ENCODE measurements around the gene LZTS2. TPM values are rescaled to one million over a fixed set of nuclear protein-coding genes. Genes with fewer than 3 reads are reported as not detected.

LZTS2 gene
- total RNA-seq, 1 donor from 2014 or later: 56.7 TPM

- no peak for DNase-seq
- Mint-ChIP-seq H3K4me1 (ENCODE audit: low read depth, unreplicated experiment) (peaks cover 6% of the 10 kb centered on the region), H3K9me3 (ENCODE audit: unreplicated experiment) (peaks cover 6% of the 10 kb centered on the region), H3K4me3 (ENCODE audit: unreplicated experiment) (no peak overlapping the region), H3K36me3 (ENCODE audit: unreplicated experiment) (no peaks in the 10 kb centered on the region), H3K27ac (ENCODE audit: unreplicated experiment) (no peak overlapping the region), H3K27me3 (ENCODE audit: unreplicated experiment) (peaks cover 5% of the 10 kb centered on the region)
- TF ChIP-seq CTCF (IDR thresholded peaks at IDR 0.05; ENCODE audit: partially characterized antibody, unreplicated experiment): no peak
Observed at GRCh38 chr10:100965820-100966219, 33.8 kb upstream of the LZTS2 start.

GRCh38 chr10:100966887-100967286 is 32.7 kb upstream of the LZTS2 start:
- Mint-ChIP-seq H3K9me3 (ENCODE audit: unreplicated experiment) (peaks cover 8% of the 10 kb centered on the region), H3K4me3 (ENCODE audit: unreplicated experiment) (no peak overlapping the region), H3K27me3 (ENCODE audit: unreplicated experiment) (peaks cover 5% of the 10 kb centered on the region), H3K36me3 (ENCODE audit: unreplicated experiment) (no peaks in the 10 kb centered on the region), H3K27ac (ENCODE audit: unreplicated experiment) (no peak overlapping the region), H3K4me1 (ENCODE audit: low read depth, unreplicated experiment) (peaks cover 13% of the 10 kb centered on the region)
- no peak for TF ChIP-seq CTCF (IDR thresholded peaks at IDR 0.05; ENCODE audit: partially characterized antibody, unreplicated experiment)
- DNase-seq: no peak

- H3K27ac Mint-ChIP-seq (ENCODE audit: unreplicated experiment): no peak overlapping the region
- peaks cover 8% of the 10 kb centered on the region for H3K9me3 Mint-ChIP-seq (ENCODE audit: unreplicated experiment)
- no peaks in the 10 kb centered on the region for H3K36me3 Mint-ChIP-seq (ENCODE audit: unreplicated experiment)
- peaks cover 13% of the 10 kb centered on the region for H3K4me1 Mint-ChIP-seq (ENCODE audit: low read depth, unreplicated experiment)
- DNase-seq: no peak
- H3K27me3 Mint-ChIP-seq (ENCODE audit: unreplicated experiment): peaks cover 5% of the 10 kb centered on the region
- TF ChIP-seq CTCF (IDR thresholded peaks at IDR 0.05; ENCODE audit: partially characterized antibody, unreplicated experiment): no peak
- no peak overlapping the region for H3K4me3 Mint-ChIP-seq (ENCODE audit: unreplicated experiment)
Observed at GRCh38 chr10:100967332-100967731, 32.3 kb upstream of the LZTS2 start.

- peaks cover 8% of the 10 kb centered on the region for H3K9me3 Mint-ChIP-seq (ENCODE audit: unreplicated experiment)
- H3K4me1 Mint-ChIP-seq (ENCODE audit: low read depth, unreplicated experiment): peaks cover 13% of the 10 kb centered on the region
- TF ChIP-seq CTCF (IDR thresholded peaks at IDR 0.05; ENCODE audit: partially characterized antibody, unreplicated experiment): no peak
- no peak for DNase-seq
- no peaks in the 10 kb centered on the region for H3K36me3 Mint-ChIP-seq (ENCODE audit: unreplicated experiment)
- H3K4me3 Mint-ChIP-seq (ENCODE audit: unreplicated experiment): peak overlapping the region; percentile 72
- H3K27me3 Mint-ChIP-seq (ENCODE audit: unreplicated experiment): peaks cover 8% of the 10 kb centered on the region
- H3K27ac Mint-ChIP-seq (ENCODE audit: unreplicated experiment): peak overlapping the region; percentile 77
Observed at GRCh38 chr10:100968062-100968736, 31.4 kb upstream of the LZTS2 start.

- H3K4me3 Mint-ChIP-seq (ENCODE audit: unreplicated experiment): peak overlapping the region; percentile 72
- peaks cover 8% of the 10 kb centered on the region for H3K9me3 Mint-ChIP-seq (ENCODE audit: unreplicated experiment)
- H3K27ac Mint-ChIP-seq (ENCODE audit: unreplicated experiment): peak overlapping the region; percentile 62
- no peaks in the 10 kb centered on the region for H3K36me3 Mint-ChIP-seq (ENCODE audit: unreplicated experiment)
- peaks cover 13% of the 10 kb centered on the region for H3K4me1 Mint-ChIP-seq (ENCODE audit: low read depth, unreplicated experiment)
- TF ChIP-seq CTCF (IDR thresholded peaks at IDR 0.05; ENCODE audit: partially characterized antibody, unreplicated experiment): no peak
- peaks cover 8% of the 10 kb centered on the region for H3K27me3 Mint-ChIP-seq (ENCODE audit: unreplicated experiment)
- DNase-seq: no peak
Observed at GRCh38 chr10:100968863-100969186, 30.8 kb upstream of the LZTS2 start.

All from glutamatergic neuron (in vitro differentiated cells).